H1 (cell line): ENCODE measurements around the gene CDC42EP1. TPM values are rescaled to one million over a fixed set of nuclear protein-coding genes. Genes with fewer than 3 reads are reported as not detected.
A peak's percentile ranks its signal among the peaks of the same experiment; 100 is the strongest.

Source experiments
- CTCF ChIA-PET: fragments of 300-600 bp; sonication (Branson Sonifier 250); formaldehyde crosslinking; loops from one replicate; lab custom pipeline; 2021; ENCODE audit not compliant: partially characterized antibody; lab: Charles Lee
- POLR2A ChIA-PET: fragments of 300-600 bp; sonication (Branson Sonifier 250); formaldehyde crosslinking; loops from one replicate; lab custom pipeline; 2021; ENCODE audit warnings: inconsistent platforms; ENCODE audit not compliant: partially characterized antibody; lab: Charles Lee
- DNase-seq, 2 experiments: peaks; one replicate each; pipeline versions ENCODE4 v3.0.0 to v3.0.0-alpha.2; 2010 to 2022; ENCODE audit warnings: low spot score in 2 of 2, low read depth in 1 of 2, mixed read lengths in 1 of 2
- FAIRE-seq: peaks from 2 replicates; lab custom pipeline; 2011; peaks lifted over from hg19 to GRCh38; lab: Jason Lieb, UNC
- H2AFZ ChIP-seq: 2 replicates; pipeline ENCODE4 v1.8.1; 2012; ENCODE audit warnings: low read length, inconsistent platforms
- H2AK5ac ChIP-seq: 2 replicates; pipeline ENCODE4 v1.6.1; 2013; ENCODE audit warnings: low read depth, low read length
- H2BK120ac ChIP-seq: replicated peaks from 2 replicates; pipeline ENCODE3; 2013; ENCODE audit warnings: low read depth, low read length, inconsistent platforms
- H2BK12ac ChIP-seq: 2 replicates; pipeline ENCODE4 v1.6.1; 2013; ENCODE audit warnings: low read depth, low read length
- H2BK15ac ChIP-seq: 2 replicates; pipeline ENCODE4 v1.6.1; 2013; ENCODE audit warnings: low read length
- H2BK20ac ChIP-seq: 2 replicates; pipeline ENCODE4 v1.6.1; 2013; ENCODE audit warnings: low read length
- H2BK5ac ChIP-seq: 2 replicates; pipeline ENCODE4 v1.6.1; 2013; ENCODE audit warnings: low read depth, low read length
- H3K14ac ChIP-seq: 2 replicates; pipeline ENCODE4 v1.6.1; 2013; ENCODE audit warnings: inconsistent platforms; ENCODE audit not compliant: insufficient read length
- H3K18ac ChIP-seq: 2 replicates; pipeline ENCODE4 v1.6.1; 2013; ENCODE audit warnings: low read length; ENCODE audit errors: extremely low read depth
- H3K23ac ChIP-seq: 2 replicates; pipeline ENCODE4 v1.6.1; 2013; ENCODE audit warnings: inconsistent platforms; ENCODE audit not compliant: insufficient read length
- H3K23me2 ChIP-seq: 2 replicates; pipeline ENCODE4 v1.6.1; 2013; ENCODE audit warnings: low read depth, low read length
- H3K27ac ChIP-seq: 2 replicates; pipeline ENCODE4 v1.6.1; 2011; ENCODE audit warnings: low read depth, low read length, inconsistent platforms
- H3K27me3 ChIP-seq, 4 experiments: replicated peaks in 1 of 4; 1 replicate in 1 of 4; 2 replicates in 3 of 4; pipeline versions ENCODE4 v1.6.1 to v1.8.1; 2011 to 2013; ENCODE audit warnings: low read length in 3 of 4, mild to moderate bottlenecking in 3 of 4, inconsistent platforms in 2 of 4, mixed read lengths in 2 of 4, moderate library complexity in 1 of 4; ENCODE audit not compliant: control insufficient read depth in 3 of 4, insufficient read depth in 3 of 4; ENCODE audit errors: extremely low read depth in 1 of 4
- H3K36me3 ChIP-seq, 4 experiments: 2 replicates each; pipeline versions ENCODE4 v1.6.1 to v1.8.1; 2011 to 2013; ENCODE audit warnings: mild to moderate bottlenecking in 4 of 4, low read length in 3 of 4, moderate library complexity in 2 of 4, control low read depth in 1 of 4, inconsistent platforms in 1 of 4; ENCODE audit not compliant: insufficient read depth in 4 of 4, control insufficient read depth in 2 of 4
- H3K4ac ChIP-seq: replicated peaks from 2 replicates; pipeline ENCODE3; 2013; ENCODE audit warnings: low read length, low read depth, mixed read lengths, inconsistent platforms; ENCODE audit not compliant: insufficient read length
- H3K4me1 ChIP-seq, 4 experiments: replicated peaks in 1 of 4; 1 replicate in 1 of 4; 2 replicates in 3 of 4; pipeline versions ENCODE4 v1.6.1 to v1.8.1; 2011 to 2013; ENCODE audit warnings: low read length in 3 of 4, inconsistent platforms in 2 of 4, mixed read lengths in 1 of 4; ENCODE audit not compliant: insufficient read depth in 4 of 4, control insufficient read depth in 3 of 4
- H3K4me2 ChIP-seq, 2 experiments: 2 replicates each; pipeline versions ENCODE4 v1.6.1 to v1.8.1; 2011 to 2013; ENCODE audit warnings: low read depth in 2 of 2, low read length in 2 of 2, control low read depth in 1 of 2, inconsistent platforms in 1 of 2, mild to moderate bottlenecking in 1 of 2; ENCODE audit not compliant: insufficient read depth in 1 of 2
- H3K4me3 ChIP-seq, 4 experiments: fragments of 200-600, 300-600 bp in 1 of 4; sonication (generic), shearing (Covaris generic), sonication (Bioruptor Twin) in 1 of 4; 2 replicates each; pipeline versions ENCODE4 v1.5.1 to v1.8.1; 2011 to 2016; ENCODE audit warnings: low read length in 4 of 4, low read depth in 3 of 4, control low read depth in 2 of 4, inconsistent platforms in 2 of 4, mild to moderate bottlenecking in 2 of 4, mixed read lengths in 1 of 4, moderate library complexity in 1 of 4; ENCODE audit not compliant: insufficient read depth in 2 of 4; ENCODE audit errors: extremely low read depth in 1 of 4
- H3K56ac ChIP-seq: replicated peaks from 2 replicates; pipeline ENCODE3; 2013; ENCODE audit warnings: low read depth, mild to moderate bottlenecking, mixed read lengths, low read length, inconsistent platforms; ENCODE audit not compliant: insufficient read length
- H3K79me1 ChIP-seq: 2 replicates; pipeline ENCODE4 v1.6.1; 2013; ENCODE audit warnings: low read depth, low read length, control low read depth
- H3K79me2 ChIP-seq, 2 experiments: 2 replicates each; pipeline versions ENCODE4 v1.6.1 to v1.8.1; 2012 to 2013; ENCODE audit warnings: low read length in 2 of 2, mild to moderate bottlenecking in 2 of 2, inconsistent platforms in 1 of 2; ENCODE audit not compliant: insufficient read depth in 2 of 2, control insufficient read depth in 1 of 2
- H3K9ac ChIP-seq, 4 experiments: replicated peaks in 1 of 4; 1 replicate in 1 of 4; 2 replicates in 3 of 4; pipeline versions ENCODE4 v1.6.1 to v1.8.1; 2011 to 2013; ENCODE audit warnings: low read depth in 3 of 4, low read length in 3 of 4, control low read depth in 2 of 4, mild to moderate bottlenecking in 2 of 4, moderate library complexity in 2 of 4, inconsistent platforms in 1 of 4; ENCODE audit errors: extremely low read depth in 1 of 4
- H3K9me3 ChIP-seq, 2 experiments: 2 replicates each; pipeline versions ENCODE4 v1.6.1 to v1.8.1; 2012 to 2013; ENCODE audit warnings: mild to moderate bottlenecking in 2 of 2, moderate library complexity in 2 of 2, control low read depth in 1 of 2, inconsistent platforms in 1 of 2, low read depth in 1 of 2, low read length in 1 of 2, mixed read lengths in 1 of 2; ENCODE audit not compliant: insufficient read depth in 2 of 2
- H4K20me1 ChIP-seq, 2 experiments: replicated peaks in 1 of 2; 2 replicates each; pipeline versions ENCODE3 to v1.8.1; 2011 to 2013; ENCODE audit warnings: inconsistent platforms in 2 of 2, low read length in 2 of 2, mild to moderate bottlenecking in 1 of 2; ENCODE audit not compliant: insufficient read depth in 2 of 2, control insufficient read depth in 1 of 2
- H4K5ac ChIP-seq: 2 replicates; pipeline ENCODE4 v1.6.1; 2013; ENCODE audit warnings: low read length, low read depth, mixed read lengths, inconsistent platforms; ENCODE audit not compliant: insufficient read length
- H4K8ac ChIP-seq: 2 replicates; pipeline ENCODE4 v1.8.0; 2013; ENCODE audit warnings: mild to moderate bottlenecking, moderate library complexity, low read length, inconsistent platforms; ENCODE audit not compliant: insufficient read depth; ENCODE audit errors: extremely low read depth
- H4K91ac ChIP-seq: replicated peaks from 2 replicates; pipeline ENCODE3; 2013; ENCODE audit warnings: low read length, mixed read lengths, inconsistent platforms; ENCODE audit not compliant: insufficient read length
- CTCF ChIP-seq, 3 experiments: IDR thresholded peaks; 1 replicate in 2 of 3; 2 replicates in 1 of 3; pipeline versions ENCODE4 v1.5.1 to v1.6.1; 2011; ENCODE audit warnings: low read length in 3 of 3, mild to moderate bottlenecking in 3 of 3, inconsistent platforms in 2 of 3, low read depth in 1 of 3, moderate library complexity in 1 of 3; ENCODE audit not compliant: insufficient read depth in 1 of 3; ENCODE audit errors: control extremely low read depth in 1 of 3
- JUND ChIP-seq: IDR thresholded peaks from 2 replicates; pipeline ENCODE4 v1.6.1; 2011; ENCODE audit warnings: mild to moderate bottlenecking, improper control_type of control experiment, low read length
- POLR2AphosphoS5 ChIP-seq: IDR thresholded peaks from 2 replicates; pipeline ENCODE4 v1.6.1; 2011; ENCODE audit warnings: low read depth, low read length
- RAD21 ChIP-seq, 2 experiments: IDR thresholded peaks in 1 of 2; conservative IDR thresholded peaks in 1 of 2; 2 replicates each; pipeline ENCODE4 v1.6.1; 2011; ENCODE audit warnings: low read depth in 2 of 2, low read length in 2 of 2, improper control_type of control experiment in 1 of 2, inconsistent platforms in 1 of 2, mild to moderate bottlenecking in 1 of 2, moderate library complexity in 1 of 2
- SIN3A ChIP-seq, 2 experiments: IDR thresholded peaks in 1 of 2; conservative IDR thresholded peaks in 1 of 2; 2 replicates each; pipeline ENCODE4 v1.6.1; 2011 to 2012; ENCODE audit warnings: low read length in 2 of 2, improper control_type of control experiment in 1 of 2, low read depth in 1 of 2, mild to moderate bottlenecking in 1 of 2
- WGBS, 2 experiments: shearing (Covaris generic) in 1 of 2; methylation state at CpG; one replicate each; pipeline versions ENCODE4 v1.1.6 to v1.1.7; 2013 to 2015; ENCODE audit warnings: low lambda C conversion rate in 2 of 2, mixed read lengths in 2 of 2, inconsistent platforms in 1 of 2, low coverage in 1 of 2, missing lambda C conversion rate in 1 of 2; ENCODE audit not compliant: insufficient replicate concordance in 2 of 2, insufficient coverage in 1 of 2, insufficient read length in 1 of 2; ENCODE audit errors: extremely low coverage in 1 of 2, missing lambda C conversion rate in 1 of 2; 5-methylcytosine and 5-hydroxymethylcytosine counted together
- polyA plus RNA-seq, 7 experiments: library from polyadenylated mRNA; depleted of rRNA in 3 of 7; stranded (reverse) in 5 of 7; unstranded in 2 of 7; fragments of >200 nt in 5 of 7; fragments of 200-250 nt in 2 of 7; gene quantifications; 1 replicate in 5 of 7; 2 replicates in 1 of 7; 4 replicates in 1 of 7; pipeline versions ENCODE4 v1.2.1 to v1.2.3, GENCODE V29; 2011 to 2013; ENCODE audit warnings: missing spikeins in 2 of 7, mixed read lengths in 2 of 7
- total RNA-seq: library from RNA; stranded (reverse); fragmentation: NEBNext Ultra II Directional; extraction: Animal tissue kit (Norgen Biotek cat#: 25700); gene quantifications from 2 replicates; pipeline ENCODE4 v1.2.1, GENCODE V29; 2021

The CDC42EP1 gene
- total and polyA plus RNA-seq, 2 of the 8 experiments (the other 6 are each of a cell fraction or from before 2014, with no cell fraction given), result 8.3 to 11.2 TPM

GRCh38 chr22:37566903-37567798 lies 6.9 kb downstream of the CDC42EP1 start:
- H3K56ac ChIP-seq, result no peak overlapping the region
- 0 out of 2 replicates have a peak overlapping the region, but pooled peaks have one; percentile 72 for H2BK20ac ChIP-seq
- DNase-seq, result peak in 1 of 2 experiments; percentile 98
- peak; percentile 83 for FAIRE-seq
- peak overlapping the region; percentile 24 for H2BK5ac ChIP-seq
- H3K14ac ChIP-seq, result no peak overlapping the region
- no peaks in the 10 kb centered on the region for H3K79me1 ChIP-seq
- TF ChIP-seq CTCF (IDR thresholded peaks at IDR 0.05; ENCODE audit: control extremely low read depth in 1 of 3, insufficient read depth in 1 of 3, low read depth in 1 of 3, low read length in 3 of 3) (peak; percentile 89 to 98 (median 98)), RAD21 (IDR thresholded peaks at IDR 0.05 in 1 of 2, conservative IDR thresholded peaks at IDR 0.05 in 1 of 2; ENCODE audit: low read depth in 2 of 2, low read length in 2 of 2) (peak; percentile 99 to 100), POLR2AphosphoS5 (no peak), SIN3A (conservative IDR thresholded peaks at IDR 0.05 in 1 of 2, IDR thresholded peaks at IDR 0.05 in 1 of 2; ENCODE audit: low read depth in 1 of 2, low read length in 2 of 2) (peak in 1 of 2 experiments; percentile 74; a peak in 1 of 4 replicates), JUND (0 out of 2 replicates have a peak, but pooled peaks have one; percentile 31)
- peaks cover 13 to 35% (median 20%) of the 10 kb centered on the region in 4 experiments for H3K4me1 ChIP-seq
- peak overlapping the region; percentile 21; the same call in 1 of the 2 replicates for H2BK15ac ChIP-seq
- H3K79me2 ChIP-seq, result no peaks in the 10 kb centered on the region
- no peak overlapping the region for H2AFZ ChIP-seq
- no peak overlapping the region for H3K9ac ChIP-seq
- ChIA-PET POLR2A (interaction anchor here (0.9 to 12.2 kb wide), 9 partner anchors 9 to 119 kb away, joined by 3 to 198 read pairs (median 4); partner anchors contain the start of gene NOL12), CTCF (interaction anchor here (0.6 to 39.4 kb wide), 42 partner anchors 11 to 545 kb away, joined by 3 to 1347 read pairs (median 5); partner anchors contain the start of genes GGA1, LGALS2, MFNG and PDXP)
- no peaks in the 10 kb centered on the region for H3K36me3 ChIP-seq
- peak overlapping the region; percentile 80; the same call in 1 of the 2 replicates for H2BK12ac ChIP-seq
- no peak overlapping the region for H4K8ac ChIP-seq
- no peak overlapping the region for H4K5ac ChIP-seq
- no peaks in the 10 kb centered on the region for H3K23me2 ChIP-seq
- H3K4me3 ChIP-seq, result no peak overlapping the region
- H3K4me2 ChIP-seq, result no peak overlapping the region
- H2BK120ac ChIP-seq, result no peak overlapping the region
- WGBS, 2 experiments, result 65% methylated on average over 16 of the region's 16 CpGs; no CpG with 5 or more reads in 1 of the 2 experiments
- H3K9me3 ChIP-seq, result no peaks in the 10 kb centered on the region
- no peak overlapping the region for H3K18ac ChIP-seq
- no peak overlapping the region for H3K23ac ChIP-seq
- H3K27me3 ChIP-seq, result no peaks in the 10 kb centered on the region; a peak in 1 of 7 replicates
- peak overlapping the region; percentile 26 for H4K91ac ChIP-seq
- no peaks in the 10 kb centered on the region for H4K20me1 ChIP-seq
- H3K4ac ChIP-seq, result no peak overlapping the region
- peak overlapping the region; percentile 8; the same call in 1 of the 2 replicates for H2AK5ac ChIP-seq
- H3K27ac ChIP-seq, result no peak overlapping the region
